GM12891 (cell line): ENCODE results near the gene PIWIL4.
"Not testable (repeated sequence)": the region's sequence is repeated elsewhere in the genome, so short reads cannot be mapped to it uniquely, and the experiment has no call there.

ENCODE experiments used
- DNase-seq: peaks from one replicate; pipeline ENCODE4 v3.0.0; 2011; ENCODE audit warnings: low spot score; ENCODE audit not compliant: insufficient read length
- FAIRE-seq: peaks from 2 replicates; lab custom pipeline; 2011; peaks lifted over from hg19 to GRCh38; lab: Jason Lieb, UNC
- PAX5 ChIP-seq: IDR thresholded peaks from 2 replicates; pipeline ENCODE4 v1.6.1; 2011; ENCODE audit warnings: low read length, moderate library complexity, mild to moderate bottlenecking; ENCODE audit not compliant: insufficient read depth, severe bottlenecking
- POLR2A ChIP-seq: IDR thresholded peaks from 2 replicates; pipeline ENCODE4 v1.6.1; 2011; ENCODE audit warnings: low read depth, low read length, control low read depth
- POLR2AphosphoS5 ChIP-seq: IDR thresholded peaks from 2 replicates; pipeline ENCODE4 v1.6.1; 2011; ENCODE audit warnings: low read depth, low read length, control low read depth
- POU2F2 ChIP-seq: IDR thresholded peaks from 2 replicates; pipeline ENCODE4 v1.6.1; 2011; ENCODE audit warnings: low read depth, mild to moderate bottlenecking, control low read depth, low read length, moderate library complexity
- SPI1 ChIP-seq: IDR thresholded peaks from 2 replicates; pipeline ENCODE4 v1.6.1; 2011; ENCODE audit warnings: low read depth, low read length, control low read depth
- TAF1 ChIP-seq: IDR thresholded peaks from 2 replicates; pipeline ENCODE4 v1.6.1; 2011; ENCODE audit warnings: low read depth, low read length, control low read depth

Gene PIWIL4

DNA sequence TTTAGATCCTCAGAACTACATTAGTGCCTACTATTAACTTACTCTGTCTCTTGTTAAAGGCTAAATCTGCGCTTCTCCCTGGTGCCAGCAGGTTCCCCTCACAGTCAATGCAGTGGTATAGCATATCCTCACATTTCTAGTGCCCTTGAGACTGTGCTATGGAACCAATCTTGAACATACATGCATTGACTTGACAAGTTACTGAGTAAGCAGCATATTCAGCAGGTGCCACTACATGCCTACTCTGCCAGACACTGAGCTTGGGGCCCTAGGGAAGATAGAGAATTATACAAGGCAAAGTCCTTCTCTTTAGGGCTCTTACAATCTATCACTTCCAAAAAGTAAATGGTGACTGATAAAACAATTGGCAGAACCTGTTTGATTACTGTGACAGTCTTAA, 20.3 kb upstream of the PIWIL4 start:
- TF ChIP-seq POLR2A (no peak), PAX5 (no peak), TAF1 (no peak), POU2F2 (no peak), POLR2AphosphoS5 (no peak), SPI1 (no peak)
- no peak for DNase-seq
- FAIRE-seq = no peak

DNA sequence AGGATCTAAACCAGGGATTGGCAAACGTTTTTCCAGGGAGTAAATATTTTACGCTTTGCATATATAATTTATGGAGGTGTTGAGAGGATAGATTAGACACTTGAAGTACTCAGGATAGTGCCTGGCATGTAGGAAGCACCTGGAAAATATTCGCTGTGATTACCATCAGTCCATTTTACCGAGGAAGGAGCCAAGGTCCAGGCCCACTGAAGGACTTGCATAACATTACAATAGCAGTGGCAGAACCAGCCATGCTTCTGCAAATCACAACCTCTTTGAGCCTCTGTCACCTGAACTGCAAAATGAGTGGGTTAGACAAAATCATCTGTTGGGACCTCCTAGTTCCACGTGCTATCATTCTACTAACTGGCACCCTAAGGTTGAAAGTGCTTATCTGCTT, 18.0 kb upstream of the PIWIL4 start:
- FAIRE-seq = no peak
- no peak for DNase-seq

DNA sequence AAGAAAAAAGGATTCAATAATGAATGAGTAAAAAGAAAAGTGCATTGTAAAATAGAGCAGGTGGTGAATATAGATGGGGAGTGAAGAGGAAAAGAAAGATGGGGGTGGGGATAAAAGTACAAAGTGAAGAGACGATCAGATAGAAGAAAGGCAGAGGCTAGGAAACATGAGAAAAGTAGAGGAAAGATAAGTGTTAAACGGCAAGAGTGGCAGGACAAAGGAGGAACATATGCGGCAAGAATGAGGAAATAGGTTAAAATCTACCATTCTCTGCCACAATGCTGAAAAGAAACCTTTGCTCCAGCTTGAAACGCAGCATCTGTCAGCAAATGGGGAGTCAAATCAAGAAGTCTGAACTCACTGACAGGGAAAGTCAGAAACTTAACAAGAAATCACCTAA, 16.7 kb upstream of the PIWIL4 start:
- peak; percentile 52 for FAIRE-seq
- DNase-seq = no peak
- TF ChIP-seq SPI1 (0 out of 2 replicates have a peak, but pooled peaks have one; percentile 12), PAX5 (no peak)

More for the DNA sequence above, 18.0 kb upstream of the PIWIL4 start:
- no peak for TF ChIP-seq POLR2AphosphoS5
- TF ChIP-seq TAF1 = no peak
- no peak for TF ChIP-seq PAX5
- no peak for TF ChIP-seq SPI1
- no peak for TF ChIP-seq POU2F2
- TF ChIP-seq POLR2A = no peak

DNA sequence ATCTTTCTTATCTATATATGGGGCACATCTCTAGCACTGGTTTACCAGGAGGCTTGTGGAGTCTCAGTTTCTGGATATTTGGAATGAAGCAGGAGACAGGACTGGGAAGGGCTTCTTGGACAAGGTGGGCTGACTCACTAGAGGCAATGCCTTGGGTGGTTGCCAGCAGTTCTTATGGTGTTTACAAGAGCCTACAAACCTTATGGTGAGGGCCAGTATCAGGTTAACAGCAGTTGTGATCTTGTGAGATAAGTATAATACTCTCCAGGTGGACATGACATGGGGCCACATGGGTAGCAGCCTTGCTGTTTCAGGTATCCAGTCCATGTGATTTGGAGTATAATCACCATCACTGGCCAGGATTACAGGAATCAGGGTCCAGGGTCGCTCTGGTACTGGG, 13.2 kb upstream of the PIWIL4 start:
- FAIRE-seq (no peak), DNase-seq (no peak)
- TF ChIP-seq POU2F2 (no peak), PAX5 (no peak), POLR2A (no peak), POLR2AphosphoS5 (no peak), TAF1 (no peak), SPI1 (no peak)

DNA sequence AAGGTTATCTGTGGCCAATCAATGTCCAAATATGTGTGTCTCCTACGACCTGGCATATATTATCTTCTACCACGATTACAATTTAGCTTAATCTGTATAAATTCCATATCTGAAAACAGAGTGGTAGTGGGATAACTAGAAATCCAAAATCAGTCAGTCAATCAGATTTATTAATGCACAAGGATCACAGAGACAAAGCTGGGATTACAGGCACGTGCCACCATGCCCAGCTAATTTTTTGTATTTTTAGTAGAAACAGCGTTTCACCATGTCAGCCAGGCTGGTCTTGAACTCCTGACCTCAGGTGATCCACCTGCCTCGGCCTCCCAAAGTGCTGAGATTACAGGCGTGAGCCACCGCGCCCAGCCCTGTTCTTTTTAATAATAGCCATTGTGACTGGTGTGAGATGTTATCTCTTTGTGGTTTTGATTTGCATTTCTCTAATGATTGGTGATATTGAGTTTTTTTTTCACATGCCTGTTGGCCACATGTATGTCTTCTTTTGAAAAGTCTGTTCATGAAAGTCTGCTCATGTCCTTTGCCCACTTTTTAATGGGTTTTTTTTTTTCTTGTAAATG, 11.3 kb upstream of the PIWIL4 start:
- not testable (repeated sequence) for FAIRE-seq, DNase-seq

DNA sequence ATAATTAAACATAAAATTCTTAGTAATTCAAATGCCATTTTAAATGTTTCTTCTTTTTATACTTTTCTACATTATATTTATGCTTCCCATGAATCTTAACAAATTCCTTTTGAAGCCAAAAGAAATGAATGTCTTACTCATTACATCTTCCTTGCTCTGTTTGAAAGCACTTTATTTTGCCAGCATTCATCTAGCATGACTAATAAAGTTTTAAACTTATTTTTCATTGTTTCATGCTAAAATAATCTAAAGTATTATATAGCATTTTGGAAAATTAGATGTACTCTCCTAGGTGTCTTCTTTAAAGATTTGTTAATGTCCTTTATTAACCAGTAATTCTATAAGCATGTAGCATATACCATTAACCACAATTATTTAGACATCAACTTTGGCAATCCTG, 9.7 kb upstream of the PIWIL4 start:
- FAIRE-seq (no peak), DNase-seq (no peak)
- TF ChIP-seq PAX5 = no peak
- TF ChIP-seq SPI1 = no peak
- no peak for TF ChIP-seq TAF1
- no peak for TF ChIP-seq POLR2A
- no peak for TF ChIP-seq POLR2AphosphoS5
- no peak for TF ChIP-seq POU2F2

DNA sequence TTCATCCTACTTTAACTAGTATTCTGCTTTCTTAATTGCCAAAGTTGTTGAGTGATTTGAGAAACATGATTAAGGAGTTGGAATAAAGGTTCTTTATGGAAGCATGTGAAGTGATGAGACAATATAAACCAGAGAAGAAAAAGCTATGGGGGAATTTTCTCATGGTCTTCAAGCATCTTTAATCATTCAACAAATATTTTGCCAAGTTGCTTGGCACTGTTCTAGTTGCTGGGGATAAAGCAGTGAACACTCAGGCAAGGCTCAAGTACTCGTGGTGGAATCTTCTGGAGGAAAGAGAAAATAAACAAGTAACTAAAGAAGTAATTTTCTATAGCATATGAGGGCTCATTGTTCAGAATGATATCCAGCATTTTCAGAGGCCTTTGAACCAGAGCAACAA, 9.2 kb upstream of the PIWIL4 start:
- no peak for TF ChIP-seq PAX5
- TF ChIP-seq POU2F2 = no peak
- no peak for TF ChIP-seq SPI1
- TF ChIP-seq TAF1 = no peak
- TF ChIP-seq POLR2A = no peak
- TF ChIP-seq POLR2AphosphoS5 = no peak
- DNase-seq (no peak), FAIRE-seq (no peak)

DNA sequence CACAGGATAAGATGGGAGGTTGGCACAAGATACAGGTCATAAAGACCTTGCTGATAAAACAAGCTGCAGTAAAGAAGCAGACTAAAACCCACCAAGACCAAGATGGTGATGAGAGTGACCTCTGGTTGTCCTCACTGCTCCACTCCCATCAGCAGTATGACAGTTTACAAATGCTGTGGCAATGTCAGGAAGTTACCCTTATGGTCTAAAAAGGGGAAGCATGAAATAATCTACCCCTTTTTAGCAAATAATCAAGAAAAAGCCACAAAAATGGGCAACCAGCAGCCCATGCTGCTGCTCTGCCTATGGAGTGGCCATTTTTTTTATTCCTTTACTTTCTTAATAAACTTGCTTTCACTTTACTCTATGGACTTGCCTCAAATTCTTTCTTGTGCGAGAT, 8.7 kb upstream of the PIWIL4 start:
- no peak for TF ChIP-seq SPI1
- TF ChIP-seq PAX5 = no peak
- TF ChIP-seq POU2F2 = no peak
- no peak for TF ChIP-seq POLR2A
- TF ChIP-seq POLR2AphosphoS5 = no peak
- no peak for TF ChIP-seq TAF1
- DNase-seq = no peak

DNA sequence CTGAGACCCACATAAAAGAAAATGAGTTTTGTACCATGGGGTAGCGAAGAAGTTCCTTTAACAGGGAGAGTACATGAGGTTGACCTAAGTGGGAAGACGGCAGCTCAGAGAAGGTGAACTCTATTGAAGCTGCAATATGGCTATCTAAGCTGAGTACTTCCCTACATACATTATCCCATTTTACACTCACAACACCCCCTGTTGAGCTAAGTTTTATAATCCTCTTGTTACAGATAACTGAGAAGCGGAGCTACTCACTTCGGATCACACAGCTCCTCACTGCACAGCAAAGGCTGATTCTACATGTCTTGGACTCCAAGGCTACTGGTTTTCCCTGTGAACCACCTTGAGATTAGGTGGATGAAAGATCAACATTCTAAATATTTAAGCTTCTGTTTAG, 8.2 kb upstream of the PIWIL4 start:
- TF ChIP-seq SPI1 = no peak
- TF ChIP-seq POLR2AphosphoS5 = no peak
- TF ChIP-seq PAX5 = no peak
- no peak for TF ChIP-seq POLR2A
- TF ChIP-seq POU2F2 = no peak
- TF ChIP-seq TAF1 = no peak

More for the DNA sequence above, 8.7 kb upstream of the PIWIL4 start:
- peak; percentile 31 for FAIRE-seq

DNA sequence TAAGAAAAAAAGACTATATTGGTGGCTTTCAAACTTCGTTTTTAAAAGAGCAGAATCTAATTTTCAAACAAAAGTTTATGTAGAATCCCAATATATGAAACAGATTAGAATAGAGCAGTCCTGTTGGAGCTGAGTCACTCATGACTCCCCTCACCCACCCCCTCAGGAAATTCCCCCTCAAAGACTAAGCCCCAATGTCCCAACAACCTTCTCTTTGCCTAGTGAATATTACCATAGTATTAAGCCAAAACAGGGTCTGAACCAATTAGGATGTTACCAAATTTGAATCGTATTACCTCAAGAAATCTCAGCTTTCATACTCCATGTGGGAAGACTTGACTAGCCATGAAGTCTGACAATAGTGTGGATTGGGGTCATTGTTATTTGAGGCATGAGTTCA, 7.8 kb upstream of the PIWIL4 start:
- no peak for TF ChIP-seq TAF1
- TF ChIP-seq POLR2A = no peak
- DNase-seq (no peak), FAIRE-seq (no peak)

More for the DNA sequence above, 8.2 kb upstream of the PIWIL4 start:
- no peak for DNase-seq
- FAIRE-seq = no peak

DNA sequence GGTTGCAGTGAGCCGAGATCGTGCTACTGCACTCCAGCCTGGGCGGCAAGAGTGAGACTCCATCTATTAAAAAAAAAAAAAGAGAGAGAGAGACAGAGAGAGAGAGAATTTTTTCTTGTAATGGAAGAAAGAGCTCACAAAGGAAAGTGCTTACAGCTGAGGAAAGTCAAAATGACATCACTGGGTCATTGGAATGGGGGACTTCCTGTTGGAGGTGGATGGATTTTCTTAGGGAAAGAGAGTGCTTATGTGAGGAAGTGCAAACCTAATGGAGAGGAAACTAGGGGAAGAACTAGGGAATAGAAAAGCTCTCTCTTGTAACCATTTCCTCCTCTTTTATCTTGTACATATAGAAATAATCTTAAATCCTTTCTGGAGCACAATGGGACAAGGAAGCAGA, 6.3 kb upstream of the PIWIL4 start:
- TF ChIP-seq POLR2A (no peak), TAF1 (no peak), PAX5 (no peak), SPI1 (no peak), POLR2AphosphoS5 (no peak), POU2F2 (no peak)
- DNase-seq (no peak), FAIRE-seq (no peak)
